Loucy (cell line): ENCODE data around the gene YBX3.
A peak's percentile ranks its signal among the peaks of the same experiment; 100 is the strongest.

Experiments used
- H2AFZ ChIP-seq: fragments of 200-600 bp; sonication (generic); 2 replicates; pipeline ENCODE4 v1.6.0; 2016; ENCODE audit warnings: antibody characterized with exemption, mild to moderate bottlenecking, low read length, moderate library complexity
- H3F3A ChIP-seq: fragments of 200-600 bp; 2 replicates; pipeline ENCODE4 v1.6.0; 2016; ENCODE audit warnings: antibody characterized with exemption, low read depth, mild to moderate bottlenecking
- H3K27me3 ChIP-seq: fragments of 200-600 bp; sonication (generic); 2 replicates; pipeline ENCODE4 v1.6.1; 2014; ENCODE audit warnings: low read length, mild to moderate bottlenecking; ENCODE audit not compliant: insufficient read depth, poor library complexity, severe bottlenecking
- H3K36me3 ChIP-seq: fragments of 200-600 bp; sonication (generic); 2 replicates; pipeline ENCODE4 v1.6.1; 2016; ENCODE audit warnings: low read length; ENCODE audit not compliant: insufficient read depth
- H3K4me1 ChIP-seq: fragments of 200-600 bp; sonication (generic); 2 replicates; pipeline ENCODE4 v1.5.1; 2014; ENCODE audit warnings: low read length, mild to moderate bottlenecking; ENCODE audit not compliant: insufficient read depth, poor library complexity, severe bottlenecking
- H3K4me2 ChIP-seq: fragments of 200-600 bp; sonication (generic); 2 replicates; pipeline ENCODE4 v1.6.0; 2014; ENCODE audit warnings: antibody characterized with exemption, low read length, low read depth, mild to moderate bottlenecking; ENCODE audit not compliant: poor library complexity, severe bottlenecking
- H3K4me3 ChIP-seq: fragments of 200-600 bp; sonication (generic); 2 replicates; pipeline ENCODE4 v1.5.1; 2014; ENCODE audit warnings: low read length, mild to moderate bottlenecking, mixed read lengths; ENCODE audit not compliant: poor library complexity, severe bottlenecking
- H3K79me2 ChIP-seq: fragments of 200-600 bp; sonication (generic); 2 replicates; pipeline ENCODE4 v1.6.1; 2014; ENCODE audit warnings: low read length; ENCODE audit not compliant: insufficient read depth
- H3K9ac ChIP-seq: fragments of 200-600 bp; sonication (generic); 2 replicates; pipeline ENCODE4 v1.6.0; 2014; ENCODE audit warnings: mild to moderate bottlenecking, low read depth, low read length, moderate library complexity; ENCODE audit not compliant: poor library complexity, severe bottlenecking
- H3K9me2 ChIP-seq: fragments of 200-600 bp; sonication (generic); replicated peaks from 2 replicates; pipeline ENCODE4 v1.6.1; 2016; ENCODE audit warnings: low read depth, low read length, mixed read lengths
- H3K9me3 ChIP-seq: fragments of 200-600 bp; sonication (generic); 2 replicates; pipeline ENCODE4 v1.6.1; 2014; ENCODE audit warnings: mild to moderate bottlenecking, antibody characterized with exemption, low read length, low read depth; ENCODE audit not compliant: insufficient read depth
- H4K20me1 ChIP-seq: fragments of 200-600 bp; sonication (generic); 2 replicates; pipeline ENCODE4 v1.6.0; 2014; ENCODE audit warnings: antibody characterized with exemption, low read length, mild to moderate bottlenecking; ENCODE audit not compliant: insufficient read depth, poor library complexity, severe bottlenecking
- EZH2phosphoT487 ChIP-seq: fragments of 200-600 bp; IDR thresholded peaks from 2 replicates; pipeline ENCODE4 v1.6.1; 2018; ENCODE audit warnings: antibody characterized with exemption, mild to moderate bottlenecking, moderate library complexity, borderline replicate concordance
- TF ChIP-seq, protein P1 (sequence below): fragments of 200-600 bp; sonication (generic); conservative IDR thresholded peaks from 2 replicates; pipeline ENCODE4 v1.5.1; 2014; ENCODE audit warnings: mild to moderate bottlenecking, antibody characterized with exemption, low read length

The YBX3 gene

DNA sequence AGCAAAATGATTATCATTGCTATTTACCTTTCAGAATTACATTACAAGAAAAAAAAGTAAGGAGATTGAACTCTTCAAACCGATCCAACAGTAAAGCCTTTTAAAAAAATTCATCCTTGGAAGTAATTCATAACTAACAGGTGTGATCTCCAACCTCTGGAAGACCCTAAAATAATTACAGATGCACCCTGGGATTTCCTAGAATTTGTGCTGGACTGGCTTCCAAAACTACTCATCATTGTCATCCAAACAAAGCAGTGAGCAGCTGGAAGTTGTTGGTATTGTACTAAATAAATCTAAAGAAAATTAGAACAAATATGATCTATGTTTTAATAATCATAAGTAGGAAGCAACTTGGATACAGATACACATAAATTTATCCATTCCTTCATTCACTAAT is 1.9 kb upstream of the YBX3 start:
- H3K4me1 ChIP-seq: peaks cover 19% of the 10 kb centered on the region
- peaks cover 8% of the 10 kb centered on the region for H4K20me1 ChIP-seq
- no peak overlapping the region for H3K9ac ChIP-seq
- H3K4me2 ChIP-seq: no peak overlapping the region
- no peaks in the 10 kb centered on the region for H3K27me3 ChIP-seq
- no peaks in the 10 kb centered on the region for H3K36me3 ChIP-seq
- H3K79me2 ChIP-seq: peaks cover 38% of the 10 kb centered on the region
- no peaks in the 10 kb centered on the region for H3K9me3 ChIP-seq
- no peak overlapping the region for H3K4me3 ChIP-seq
- no peak for TF ChIP-seq EZH2phosphoT487
- TF ChIP-seq, protein P1, sequence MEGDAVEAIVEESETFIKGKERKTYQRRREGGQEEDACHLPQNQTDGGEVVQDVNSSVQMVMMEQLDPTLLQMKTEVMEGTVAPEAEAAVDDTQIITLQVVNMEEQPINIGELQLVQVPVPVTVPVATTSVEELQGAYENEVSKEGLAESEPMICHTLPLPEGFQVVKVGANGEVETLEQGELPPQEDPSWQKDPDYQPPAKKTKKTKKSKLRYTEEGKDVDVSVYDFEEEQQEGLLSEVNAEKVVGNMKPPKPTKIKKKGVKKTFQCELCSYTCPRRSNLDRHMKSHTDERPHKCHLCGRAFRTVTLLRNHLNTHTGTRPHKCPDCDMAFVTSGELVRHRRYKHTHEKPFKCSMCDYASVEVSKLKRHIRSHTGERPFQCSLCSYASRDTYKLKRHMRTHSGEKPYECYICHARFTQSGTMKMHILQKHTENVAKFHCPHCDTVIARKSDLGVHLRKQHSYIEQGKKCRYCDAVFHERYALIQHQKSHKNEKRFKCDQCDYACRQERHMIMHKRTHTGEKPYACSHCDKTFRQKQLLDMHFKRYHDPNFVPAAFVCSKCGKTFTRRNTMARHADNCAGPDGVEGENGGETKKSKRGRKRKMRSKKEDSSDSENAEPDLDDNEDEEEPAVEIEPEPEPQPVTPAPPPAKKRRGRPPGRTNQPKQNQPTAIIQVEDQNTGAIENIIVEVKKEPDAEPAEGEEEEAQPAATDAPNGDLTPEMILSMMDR: no peak
- H2AFZ ChIP-seq: no peak overlapping the region
- no peaks in the 10 kb centered on the region for H3K9me2 ChIP-seq
- H3F3A ChIP-seq: no peaks in the 10 kb centered on the region

DNA sequence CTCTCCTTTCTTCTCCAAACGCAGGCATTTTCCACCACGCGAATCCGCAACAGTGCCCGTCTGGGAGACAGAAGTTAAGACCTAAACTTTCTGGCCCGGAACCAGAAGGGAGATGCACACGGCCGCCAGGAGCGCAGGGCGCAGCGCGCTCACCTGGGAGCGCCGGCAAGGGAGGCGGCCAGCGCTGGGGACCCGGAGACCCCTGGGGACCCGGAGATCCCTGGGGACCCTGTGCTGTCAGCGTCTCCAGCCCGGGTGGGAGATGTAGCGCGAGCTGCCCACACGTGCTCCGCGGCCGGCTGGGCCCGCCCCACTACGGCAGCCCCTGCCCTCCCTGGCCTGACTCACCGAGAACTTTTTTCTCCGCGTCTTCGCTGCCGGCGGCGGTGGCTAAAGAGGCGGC is 620 bp downstream of the YBX3 start:
- Histone ChIP-seq H3K79me2 (peaks cover 63% of the 10 kb centered on the region), H2AFZ (peak overlapping the region; percentile 61; the same call in 1 of the 2 replicates)
- TF ChIP-seq, protein P1: no peak
- TF ChIP-seq EZH2phosphoT487: no peak

DNA sequence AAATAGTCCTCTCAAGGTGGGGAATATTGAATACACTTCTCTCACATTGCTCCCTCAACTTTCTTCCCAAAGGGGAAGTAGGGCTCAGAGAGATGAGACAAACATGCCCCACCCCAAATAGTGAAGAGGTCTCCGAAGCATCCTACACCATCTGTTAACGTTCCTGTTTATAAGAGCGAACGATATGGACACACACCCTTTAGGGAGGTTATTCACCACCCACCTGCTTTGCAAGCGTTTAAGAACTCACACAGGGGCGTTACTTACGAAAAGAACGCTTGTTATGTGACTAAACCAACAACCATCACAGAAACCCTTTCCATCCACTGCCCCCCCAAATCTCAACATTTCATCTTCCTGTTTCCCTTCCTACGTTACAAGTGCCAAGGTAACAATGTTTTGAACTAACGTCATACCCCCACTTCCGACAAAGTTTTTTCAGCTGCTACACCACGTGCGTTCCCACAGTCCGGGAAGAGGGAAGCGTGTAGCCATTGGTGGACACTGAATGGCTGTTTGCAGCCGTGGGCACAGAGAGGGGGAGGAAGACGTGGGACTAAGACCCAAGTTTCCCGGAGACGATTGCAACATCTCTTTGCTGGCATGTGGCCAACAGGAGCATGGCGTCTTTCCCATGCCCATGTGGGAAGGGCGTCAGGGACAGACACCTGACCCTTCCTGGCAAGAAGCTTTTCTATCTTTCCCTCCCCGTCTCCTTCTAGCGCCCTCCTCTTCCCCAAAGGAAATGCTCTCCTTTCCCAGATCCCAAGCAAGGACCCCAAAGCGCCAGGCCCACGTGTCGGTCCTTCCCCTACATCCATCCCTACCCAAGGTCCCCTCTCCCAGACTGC is 1.2 kb downstream of the YBX3 start:
- peak overlapping the region; percentile 61; the same call in 1 of the 2 replicates for H2AFZ ChIP-seq
- peak overlapping the region; percentile 79 for H3K9ac ChIP-seq
- peak overlapping the region; percentile 74 for H3K4me2 ChIP-seq
- H3K9me3 ChIP-seq: no peaks in the 10 kb centered on the region
- H3K36me3 ChIP-seq: no peaks in the 10 kb centered on the region
- TF ChIP-seq EZH2phosphoT487: no peak
- TF ChIP-seq, protein P1: no peak
- H3K9me2 ChIP-seq: no peaks in the 10 kb centered on the region
- H4K20me1 ChIP-seq: peaks cover 27% of the 10 kb centered on the region
- no peaks in the 10 kb centered on the region for H3K27me3 ChIP-seq
- no peaks in the 10 kb centered on the region for H3F3A ChIP-seq
- H3K79me2 ChIP-seq: peaks cover 69% of the 10 kb centered on the region
- peaks cover 41% of the 10 kb centered on the region for H3K4me1 ChIP-seq
- H3K4me3 ChIP-seq: peak overlapping the region; percentile 94

More for the DNA sequence above, 620 bp downstream of the YBX3 start:
- peak overlapping the region; percentile 94 for H3K4me3 ChIP-seq
- H3K9ac ChIP-seq: peak overlapping the region; percentile 79
- peaks cover 35% of the 10 kb centered on the region for H3K4me1 ChIP-seq
- H3F3A ChIP-seq: no peaks in the 10 kb centered on the region
- peak overlapping the region; percentile 74 for H3K4me2 ChIP-seq
- peaks cover 23% of the 10 kb centered on the region for H4K20me1 ChIP-seq
- no peaks in the 10 kb centered on the region for H3K9me2 ChIP-seq
- no peaks in the 10 kb centered on the region for H3K9me3 ChIP-seq
- H3K36me3 ChIP-seq: no peaks in the 10 kb centered on the region
- H3K27me3 ChIP-seq: no peaks in the 10 kb centered on the region
